Hematopoietic multipotent progenitor cell treated with erythropoietin and hydrocortisone succinate and interleukin-3 and kit ligand, for 4 days (in vitro differentiated cells): ENCODE results near the gene SLC30A3.
A peak's percentile ranks its signal among the peaks of the same experiment; 100 is the strongest.

Source experiments
- DNase-seq: peaks from one replicate; pipeline ENCODE4 v3.0.0-alpha.2; 2015

The SLC30A3 gene

GRCh38 chr2:27225526-27225925 is 37.3 kb downstream of the SLC30A3 start:
- no peak for DNase-seq

DNA sequence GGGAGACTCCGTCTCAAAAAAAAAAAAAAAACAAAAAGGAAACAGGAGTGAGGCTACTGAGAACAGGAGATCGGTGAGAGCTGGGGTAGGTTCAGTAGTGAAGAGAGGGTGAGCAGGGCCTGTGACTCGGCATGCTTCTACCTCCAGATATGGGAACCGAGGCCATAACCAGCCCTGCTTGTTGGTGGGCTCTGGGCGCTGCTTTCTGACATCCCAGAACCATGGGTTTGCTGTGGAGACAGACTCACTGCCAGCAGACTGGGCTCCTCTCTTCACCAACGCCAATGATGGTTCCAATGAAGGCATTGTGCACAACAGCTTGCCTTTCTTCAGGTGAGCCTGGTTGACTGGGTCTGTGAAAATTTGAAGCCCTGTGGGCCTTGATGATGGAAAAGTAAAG is 39.4 kb downstream of the SLC30A3 start:
- DNase-seq: no peak

DNA sequence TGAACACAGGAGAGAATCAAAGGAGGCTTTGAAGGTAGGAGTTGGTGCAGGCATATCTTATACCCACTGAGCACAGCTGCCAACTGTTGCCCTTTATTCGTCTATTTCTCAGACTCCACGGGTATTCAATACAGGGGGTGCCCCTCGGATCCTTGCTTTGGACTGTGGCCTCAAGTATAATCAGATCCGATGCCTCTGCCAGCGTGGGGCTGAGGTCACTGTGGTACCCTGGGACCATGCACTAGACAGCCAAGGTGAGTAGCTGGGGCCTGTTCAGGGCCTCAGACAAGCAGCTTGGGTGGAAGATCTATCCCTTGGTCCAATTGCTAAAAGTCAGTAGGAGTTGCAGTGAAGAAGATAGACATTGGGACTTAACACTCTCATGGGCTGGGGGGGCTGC is 40.4 kb downstream of the SLC30A3 start:
- no peak for DNase-seq

GRCh38 chr2:27221166-27221565 is 41.7 kb downstream of the SLC30A3 start:
- no peak for DNase-seq

- no peak for DNase-seq
Observed at GRCh38 chr2:27220091-27220490, 42.8 kb downstream of the SLC30A3 start.

GRCh38 chr2:27219091-27219490 is 43.8 kb downstream of the SLC30A3 start:
- DNase-seq: peak; percentile 19

- no peak for DNase-seq
Observed at GRCh38 chr2:27218614-27219013, 44.2 kb downstream of the SLC30A3 start.

GRCh38 chr2:27217173-27218121 is 45.4 kb downstream of the SLC30A3 start, which contains the start of gene CAD:
CAD (plus strand) TSS chr2:27217369; CDS start chr2:27217552, 183 bp downstream.
- DNase-seq: peak; percentile 97

- no peak for DNase-seq
Observed at GRCh38 chr2:27216416-27217137, 46.3 kb downstream of the SLC30A3 start.

DNA sequence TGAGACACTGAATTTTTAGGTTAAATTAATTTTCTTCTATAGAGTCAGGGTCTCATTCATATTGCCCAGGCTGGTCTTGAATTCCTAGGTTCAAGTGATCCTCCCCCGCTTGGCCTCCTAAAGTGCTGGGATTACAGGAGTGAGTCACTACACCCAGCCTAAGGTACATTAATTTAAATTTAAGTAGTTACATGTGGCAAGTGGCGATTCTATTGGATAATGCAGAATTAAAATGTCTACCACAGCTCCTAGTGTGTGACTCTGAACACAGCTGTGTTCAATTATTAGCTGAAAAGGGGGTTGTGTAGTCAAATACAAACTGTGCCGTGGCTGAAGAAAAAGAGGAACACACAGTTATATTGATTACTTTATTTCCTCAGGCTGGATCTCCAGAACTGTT is 47.9 kb downstream of the SLC30A3 start:
- no peak for DNase-seq

GRCh38 chr2:27212626-27213471 is 50.0 kb downstream of the SLC30A3 start:
- peak; percentile 76 for DNase-seq

DNA sequence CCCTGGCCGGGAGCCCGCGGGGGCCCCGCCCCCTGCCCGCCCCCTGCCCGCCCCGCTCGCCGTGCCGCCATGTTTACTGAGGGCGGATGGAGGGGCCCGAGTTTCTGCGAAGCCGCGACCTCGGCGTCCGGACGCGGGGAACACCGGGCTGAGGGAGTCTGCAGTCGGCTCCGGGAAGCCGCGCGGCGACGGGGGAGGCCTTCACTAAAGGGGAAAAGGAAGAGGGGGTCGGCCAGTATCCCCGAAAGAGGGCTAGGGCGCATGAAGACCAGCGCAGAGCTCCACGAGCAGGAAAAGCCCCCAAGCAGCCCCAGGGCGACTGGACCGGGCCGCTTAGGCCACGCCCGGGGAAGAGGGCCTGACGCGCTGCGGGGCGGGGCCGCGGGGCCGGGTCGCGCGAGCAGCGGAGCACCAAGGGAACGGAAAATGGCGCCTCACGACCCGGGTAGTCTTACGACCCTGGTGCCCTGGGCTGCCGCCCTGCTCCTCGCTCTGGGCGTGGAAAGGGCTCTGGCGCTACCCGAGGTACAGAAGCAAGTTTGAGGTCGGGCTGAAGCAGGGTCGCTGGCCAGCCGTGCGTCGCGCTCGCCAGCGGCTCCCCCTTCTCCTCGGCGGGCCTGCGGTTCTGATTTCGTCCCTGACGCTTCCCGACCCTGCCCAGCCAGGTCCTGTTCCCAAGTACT is 50.8 kb downstream of the SLC30A3 start, which contains the start of the genes ATRAID and SLC5A6:
Gene ATRAID, plus strand, starts transcription at position 99 of the 683 bp plus-strand sequence. Its CDS starts 328 bp downstream, at position 427.
Gene SLC5A6, minus strand, starts transcription at position 326 of the 683 bp plus-strand sequence. CDS start 4,618 bp downstream, outside the sequence.
- peak; percentile 96 for DNase-seq

DNA sequence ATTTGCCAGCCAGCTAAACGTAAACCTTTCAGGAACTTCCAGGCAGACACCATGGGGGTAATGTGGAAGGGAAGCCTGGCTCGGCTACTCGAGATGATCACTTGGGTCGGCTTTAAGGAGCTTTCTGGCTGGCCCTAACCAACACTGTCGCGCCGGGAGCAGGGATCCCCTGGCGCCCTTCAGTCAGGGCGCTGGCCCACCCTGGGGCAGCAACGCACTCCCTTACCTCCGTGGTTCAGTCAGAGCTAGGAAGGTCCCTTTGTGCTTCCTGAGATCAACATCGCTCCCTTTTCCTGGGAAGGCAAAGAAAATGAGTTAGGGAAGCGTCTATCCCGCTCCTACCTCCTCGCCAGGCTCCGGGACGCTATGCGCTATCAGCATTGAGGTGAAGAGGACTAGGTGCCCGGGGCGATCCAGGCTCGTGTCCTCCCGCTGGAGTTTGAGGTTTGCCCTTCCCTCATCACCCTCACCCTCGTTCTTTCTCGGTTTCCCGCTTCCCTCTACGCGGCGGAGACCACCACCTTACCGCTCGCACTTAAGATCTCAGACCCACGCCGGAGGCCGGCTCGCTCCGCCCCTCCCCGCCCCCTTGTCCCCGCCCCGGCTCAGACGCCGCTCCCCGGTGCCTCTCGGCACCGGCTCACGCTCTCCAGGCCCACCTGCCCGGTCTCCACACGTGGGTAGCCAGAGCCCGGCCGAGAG is 51.5 kb downstream of the SLC30A3 start:
- DNase-seq: peak; percentile 35

DNA sequence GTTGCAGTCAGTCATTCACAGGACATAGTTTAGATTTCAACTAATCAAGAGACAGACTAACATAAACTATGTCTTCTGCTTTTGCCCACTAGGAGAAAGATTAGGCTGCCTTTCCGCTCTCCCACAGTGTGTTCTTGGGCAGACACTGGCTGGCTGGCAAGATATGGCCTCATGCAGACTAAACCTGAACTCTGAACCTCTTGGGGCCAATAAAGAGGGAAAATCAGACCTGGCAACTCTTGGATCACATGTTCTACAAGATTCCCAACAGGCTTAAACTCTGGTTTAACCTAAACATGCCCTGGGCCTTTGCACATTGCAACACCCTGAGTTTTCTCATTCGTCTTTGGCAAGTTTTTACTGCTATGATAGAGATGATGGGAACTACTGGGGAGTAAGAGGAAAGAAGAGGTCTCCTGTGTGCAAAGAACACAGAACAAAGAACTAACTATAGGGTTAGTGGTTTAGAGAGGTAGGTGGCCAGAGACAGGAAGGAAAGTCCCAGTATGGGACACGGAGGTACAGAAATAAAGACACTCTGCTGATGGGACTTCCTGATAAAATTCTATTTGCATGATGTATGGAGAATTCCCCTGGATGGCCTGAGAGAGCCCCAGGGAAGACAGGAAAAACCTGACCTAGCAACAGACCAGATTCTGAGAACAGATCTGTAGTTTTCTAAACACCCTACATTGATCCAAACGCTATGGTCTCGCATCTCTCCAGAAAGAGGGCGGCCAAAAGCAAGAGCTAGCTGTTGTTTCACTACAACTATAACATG is 53.0 kb downstream of the SLC30A3 start:
- peak; percentile 59 for DNase-seq

DNA sequence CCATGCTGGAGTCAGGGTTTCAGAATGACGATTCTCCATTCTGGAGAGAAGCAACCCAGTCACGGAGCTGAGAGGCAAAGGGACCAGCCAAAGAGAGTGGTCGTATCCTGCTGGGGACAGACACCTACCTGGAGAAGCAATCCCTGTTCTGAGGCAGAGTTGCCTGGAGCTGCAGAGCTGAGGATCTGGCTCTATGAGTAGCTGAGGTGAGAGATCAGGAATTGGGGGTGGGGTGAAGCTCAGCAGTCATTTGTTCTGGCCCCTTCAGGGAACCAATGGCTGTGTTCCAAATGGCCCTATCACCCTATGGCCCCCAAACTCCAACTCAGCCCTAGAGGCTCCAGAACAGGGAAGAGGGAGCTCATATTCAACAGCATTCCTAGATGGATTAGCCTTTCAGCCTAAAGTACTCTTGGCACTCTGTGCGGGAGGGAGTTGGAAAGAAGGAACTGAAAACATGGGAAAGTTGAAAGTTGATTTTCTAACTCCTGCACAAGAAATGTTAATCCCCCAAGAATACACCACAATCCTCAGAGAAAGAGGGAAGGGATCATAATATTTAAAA is 54.3 kb downstream of the SLC30A3 start:
- DNase-seq: no peak

DNA sequence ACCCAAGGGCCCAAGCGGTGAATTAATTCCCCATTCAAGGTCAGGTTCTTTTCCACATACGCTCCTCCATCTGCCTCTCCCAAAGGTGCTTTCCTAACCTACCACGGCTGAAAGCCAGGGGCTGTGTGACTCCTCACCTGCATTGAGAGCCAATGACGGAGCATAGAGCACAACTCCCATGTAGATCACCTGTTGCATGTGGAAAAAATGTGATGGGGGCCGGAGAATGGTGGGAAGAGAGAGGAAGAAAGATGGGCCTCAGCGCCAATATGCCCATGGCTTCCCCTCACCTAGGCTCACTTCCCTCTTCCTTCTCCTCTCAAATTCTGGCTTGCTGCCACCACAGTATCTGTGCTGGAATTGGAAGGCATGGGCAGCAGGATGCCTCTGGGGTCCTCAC is 56.5 kb downstream of the SLC30A3 start:
- DNase-seq: no peak

DNA sequence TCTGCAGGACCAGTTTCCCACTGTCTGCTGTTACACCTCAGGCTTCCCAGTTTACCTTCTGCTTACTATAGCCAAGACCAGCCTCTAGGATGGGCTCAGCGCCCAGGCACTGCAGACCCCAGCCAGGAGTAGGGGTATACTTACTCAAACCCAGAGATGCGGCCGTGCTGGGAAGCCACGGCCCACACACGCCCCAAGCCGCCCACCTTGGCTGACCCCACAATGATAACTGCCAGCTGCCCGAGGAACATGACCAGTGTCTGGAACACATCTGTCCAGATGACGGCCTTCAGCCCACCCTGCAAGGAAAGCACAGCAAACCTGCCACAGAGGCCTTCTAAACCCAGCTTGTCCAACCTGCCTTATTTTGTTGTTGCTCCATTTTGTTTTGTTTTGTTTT is 57.6 kb downstream of the SLC30A3 start:
- no peak for DNase-seq

GRCh38 chr2:27204566-27204965 is 58.3 kb downstream of the SLC30A3 start:
- DNase-seq: no peak

DNA sequence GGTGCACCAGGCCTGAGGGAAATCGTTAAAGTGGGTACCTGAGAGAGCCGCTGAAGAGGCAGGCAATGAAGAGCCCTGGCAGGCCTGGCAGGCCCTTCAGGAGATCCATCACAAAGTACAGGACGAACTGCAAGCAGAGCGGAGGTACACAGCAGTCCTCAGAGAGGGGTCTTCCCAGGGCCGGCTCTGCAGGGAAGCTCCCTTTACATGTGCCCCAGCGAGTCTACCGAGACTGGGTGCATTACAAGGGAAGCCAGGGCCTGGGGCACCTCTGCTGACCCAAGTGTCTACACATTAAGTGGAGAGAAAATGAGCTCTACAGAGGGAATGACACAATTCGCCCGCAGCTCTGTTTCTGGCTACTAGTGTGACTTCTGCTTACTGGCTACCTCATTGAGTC is 59.1 kb downstream of the SLC30A3 start:
- no peak for DNase-seq
